Activated naive CD8-positive, alpha-beta T cell treated with anti-CD3 and anti-CD28 coated beads, Interleukin-2, amount 50 U/mL, for 16 hours (primary cell): ENCODE data around the gene ZMIZ1.

Source experiments
- DNase-seq: peaks from one replicate; pipeline ENCODE4 v3.0.0-alpha.2; 2020; ENCODE audit warnings: low read depth, low spot score

The ZMIZ1 gene

GRCh38 chr10:79285315-79286197 is 216.8 kb downstream of the ZMIZ1 start:
- DNase-seq = no peak

GRCh38 chr10:79286318-79286951 is 217.7 kb downstream of the ZMIZ1 start:
- DNase-seq = peak; percentile 62

GRCh38 chr10:79287973-79288723 is 219.4 kb downstream of the ZMIZ1 start:
- no peak for DNase-seq

- no peak for DNase-seq
These were observed 221.0 kb downstream of the ZMIZ1 start for GRCh38 chr10:79289801-79290200.

- DNase-seq = no peak
These were observed 223.4 kb downstream of the ZMIZ1 start for GRCh38 chr10:79292026-79292766.

GRCh38 chr10:79292891-79293746 is 224.4 kb downstream of the ZMIZ1 start:
- DNase-seq = no peak

- DNase-seq = no peak
These were observed 225.2 kb downstream of the ZMIZ1 start for GRCh38 chr10:79293841-79294581.

GRCh38 chr10:79295563-79295962 is 226.8 kb downstream of the ZMIZ1 start:
- no peak for DNase-seq

- no peak for DNase-seq
These were observed 227.7 kb downstream of the ZMIZ1 start for GRCh38 chr10:79296431-79296830.

GRCh38 chr10:79298403-79299244 is 229.9 kb downstream of the ZMIZ1 start:
- no peak for DNase-seq

GRCh38 chr10:79299397-79300241 is 230.9 kb downstream of the ZMIZ1 start:
- no peak for DNase-seq

GRCh38 chr10:79300711-79301110 is 231.9 kb downstream of the ZMIZ1 start:
- no peak for DNase-seq

- DNase-seq = no peak
These were observed 233.2 kb downstream of the ZMIZ1 start for GRCh38 chr10:79301754-79302530.

- DNase-seq = no peak
These were observed 235.1 kb downstream of the ZMIZ1 start for GRCh38 chr10:79303631-79304478.

GRCh38 chr10:79304479-79305087 is 235.8 kb downstream of the ZMIZ1 start:
- DNase-seq = no peak

GRCh38 chr10:79305515-79305914 is 236.7 kb downstream of the ZMIZ1 start:
- no peak for DNase-seq
